ENCODE measurements around the gene LANCL3. TPM values are rescaled to one million over a fixed set of nuclear protein-coding genes. Genes with fewer than 3 reads are reported as not detected.

Gene LANCL3
- total RNA-seq, 1 donor from 2014 or later, result 0.36 TPM

GRCh38 chrX:37672563-37672962, 101.1 kb downstream of the LANCL3 start:
- Histone ChIP-seq H4K20me1 (ENCODE audit: insufficient read depth, low read length) (no peaks in the 10 kb centered on the region), H3K27me3 (ENCODE audit: insufficient read depth, low read length) (no peaks in the 10 kb centered on the region), H3K36me3 (ENCODE audit: insufficient read depth, low read length) (no peaks in the 10 kb centered on the region), H3K79me2 (ENCODE audit: insufficient read depth, low read length) (no peaks in the 10 kb centered on the region), H3K9ac (ENCODE audit: low read length) (no peak overlapping the region), H3K4me3 (ENCODE audit: insufficient read depth, low read depth, low read length) (no peak overlapping the region), H3K4me2 (ENCODE audit: low read length) (no peak overlapping the region), H3K4me1 (ENCODE audit: insufficient read depth, low read length) (no peaks in the 10 kb centered on the region), H3K27ac (ENCODE audit: low read depth, low read length) (no peak overlapping the region), H3K9me3 (ENCODE audit: insufficient read depth, low read depth, low read length) (no peaks in the 10 kb centered on the region), H2AFZ (ENCODE audit: low read depth, low read length) (no peak overlapping the region)
- H3K4me1 Mint-ChIP-seq (ENCODE audit: low read depth, unreplicated experiment), result no peaks in the 10 kb centered on the region
- no peaks in the 10 kb centered on the region for H3K9me3 Mint-ChIP-seq (ENCODE audit: unreplicated experiment)
- no peaks in the 10 kb centered on the region for H3K36me3 Mint-ChIP-seq (ENCODE audit: low read depth, unreplicated experiment)
- no peaks in the 10 kb centered on the region for H3K27me3 Mint-ChIP-seq (ENCODE audit: low read depth, unreplicated experiment)
- peak; percentile 49 for FAIRE-seq
- no peak overlapping the region for H3K27ac Mint-ChIP-seq (ENCODE audit: unreplicated experiment)
- DNase-seq (ENCODE audit: low read depth), result no peak
- no peak for TF ChIP-seq EZH2 (IDR thresholded peaks at IDR 0.05; ENCODE audit: insufficient read depth, low read length)
- no peak for TF ChIP-seq CTCF (IDR thresholded peaks at IDR 0.05; ENCODE audit: insufficient read depth, low read depth, low read length)
- no peak overlapping the region for H3K4me3 Mint-ChIP-seq (ENCODE audit: unreplicated experiment)

- Mint-ChIP-seq H3K9me3 (ENCODE audit: unreplicated experiment) (no peaks in the 10 kb centered on the region), H3K36me3 (ENCODE audit: low read depth, unreplicated experiment) (no peaks in the 10 kb centered on the region), H3K4me3 (ENCODE audit: unreplicated experiment) (no peak overlapping the region), H3K4me1 (ENCODE audit: low read depth, unreplicated experiment) (no peaks in the 10 kb centered on the region), H3K27me3 (ENCODE audit: low read depth, unreplicated experiment) (no peaks in the 10 kb centered on the region), H3K27ac (ENCODE audit: unreplicated experiment) (no peak overlapping the region)
- no peak for DNase-seq (ENCODE audit: low read depth)
- H3K4me1 ChIP-seq (ENCODE audit: insufficient read depth, low read length), result no peaks in the 10 kb centered on the region
- TF ChIP-seq CTCF (IDR thresholded peaks at IDR 0.05; ENCODE audit: insufficient read depth, low read depth, low read length) (no peak), EZH2 (IDR thresholded peaks at IDR 0.05; ENCODE audit: insufficient read depth, low read length) (no peak)
- no peaks in the 10 kb centered on the region for H3K27me3 ChIP-seq (ENCODE audit: insufficient read depth, low read length)
- no peak for FAIRE-seq
- no peak overlapping the region for H3K27ac ChIP-seq (ENCODE audit: low read depth, low read length)
- no peaks in the 10 kb centered on the region for H4K20me1 ChIP-seq (ENCODE audit: insufficient read depth, low read length)
- H2AFZ ChIP-seq (ENCODE audit: low read depth, low read length), result no peak overlapping the region
- H3K9me3 ChIP-seq (ENCODE audit: insufficient read depth, low read depth, low read length), result no peaks in the 10 kb centered on the region
- H3K4me3 ChIP-seq (ENCODE audit: insufficient read depth, low read depth, low read length), result no peak overlapping the region
- no peaks in the 10 kb centered on the region for H3K36me3 ChIP-seq (ENCODE audit: insufficient read depth, low read length)
- H3K4me2 ChIP-seq (ENCODE audit: low read length), result no peak overlapping the region
- no peak overlapping the region for H3K9ac ChIP-seq (ENCODE audit: low read length)
- no peaks in the 10 kb centered on the region for H3K79me2 ChIP-seq (ENCODE audit: insufficient read depth, low read length)
Measured at GRCh38 chrX:37676811-37677210, 105.3 kb downstream of the LANCL3 start.

- no peaks in the 10 kb centered on the region for H3K36me3 ChIP-seq (ENCODE audit: insufficient read depth, low read length)
- Mint-ChIP-seq H3K9me3 (ENCODE audit: unreplicated experiment) (no peaks in the 10 kb centered on the region), H3K4me3 (ENCODE audit: unreplicated experiment) (no peak overlapping the region), H3K27me3 (ENCODE audit: low read depth, unreplicated experiment) (no peaks in the 10 kb centered on the region), H3K36me3 (ENCODE audit: low read depth, unreplicated experiment) (no peaks in the 10 kb centered on the region), H3K4me1 (ENCODE audit: low read depth, unreplicated experiment) (no peaks in the 10 kb centered on the region), H3K27ac (ENCODE audit: unreplicated experiment) (no peak overlapping the region)
- no peak overlapping the region for H2AFZ ChIP-seq (ENCODE audit: low read depth, low read length)
- no peaks in the 10 kb centered on the region for H3K79me2 ChIP-seq (ENCODE audit: insufficient read depth, low read length)
- no peaks in the 10 kb centered on the region for H3K9me3 ChIP-seq (ENCODE audit: insufficient read depth, low read depth, low read length)
- no peaks in the 10 kb centered on the region for H3K4me1 ChIP-seq (ENCODE audit: insufficient read depth, low read length)
- FAIRE-seq (peak; percentile 90), DNase-seq (ENCODE audit: low read depth) (no peak)
- H3K4me3 ChIP-seq (ENCODE audit: insufficient read depth, low read depth, low read length), result no peak overlapping the region
- H3K27ac ChIP-seq (ENCODE audit: low read depth, low read length), result no peak overlapping the region
- no peaks in the 10 kb centered on the region for H3K27me3 ChIP-seq (ENCODE audit: insufficient read depth, low read length)
- H3K9ac ChIP-seq (ENCODE audit: low read length), result no peak overlapping the region
- TF ChIP-seq CTCF (IDR thresholded peaks at IDR 0.05; ENCODE audit: insufficient read depth, low read depth, low read length) (no peak), EZH2 (IDR thresholded peaks at IDR 0.05; ENCODE audit: insufficient read depth, low read length) (no peak)
- H4K20me1 ChIP-seq (ENCODE audit: insufficient read depth, low read length), result no peaks in the 10 kb centered on the region
- H3K4me2 ChIP-seq (ENCODE audit: low read length), result no peak overlapping the region
Measured at GRCh38 chrX:37677243-37677642, 105.8 kb downstream of the LANCL3 start.
